ENCODE data around the gene SPHK1. TPM values are rescaled to one million over a fixed set of nuclear protein-coding genes. Genes with fewer than 3 reads are reported as not detected.

The SPHK1 gene
- total RNA-seq, 1 donor from 2014 or later = 15.4 TPM

- Mint-ChIP-seq H3K4me3 (ENCODE audit: unreplicated experiment) (no peak overlapping the region), H3K9me3 (ENCODE audit: unreplicated experiment) (no peaks in the 10 kb centered on the region), H3K27me3 (ENCODE audit: unreplicated experiment) (peaks cover 2% of the 10 kb centered on the region)
Measured at GRCh38 chr17:76407509-76407908, 23.1 kb downstream of the SPHK1 start.

GRCh38 chr17:76408037-76408849, 23.8 kb downstream of the SPHK1 start:
- Mint-ChIP-seq H3K36me3 (ENCODE audit: low read depth, unreplicated experiment) (peaks cover 26% of the 10 kb centered on the region), H3K4me1 (ENCODE audit: unreplicated experiment) (no peaks in the 10 kb centered on the region), H3K27ac (ENCODE audit: unreplicated experiment) (no peak overlapping the region), H3K9me3 (ENCODE audit: unreplicated experiment) (no peaks in the 10 kb centered on the region), H3K4me3 (ENCODE audit: unreplicated experiment) (peak overlapping the region; percentile 59), H3K27me3 (ENCODE audit: unreplicated experiment) (peaks cover 2% of the 10 kb centered on the region)
- DNase-seq (ENCODE audit: low spot score) = peak; percentile 76
- TF ChIP-seq CTCF (IDR thresholded peaks at IDR 0.05; ENCODE audit: unreplicated experiment) = peak; percentile 78

More at GRCh38 chr17:76407509-76407908, 23.1 kb downstream of the SPHK1 start:
- H3K4me1 Mint-ChIP-seq (ENCODE audit: unreplicated experiment) = peaks cover 3% of the 10 kb centered on the region
- H3K27ac Mint-ChIP-seq (ENCODE audit: unreplicated experiment) = no peak overlapping the region
- no peak for TF ChIP-seq CTCF (IDR thresholded peaks at IDR 0.05; ENCODE audit: unreplicated experiment)
- no peak for DNase-seq (ENCODE audit: low spot score)
- H3K36me3 Mint-ChIP-seq (ENCODE audit: low read depth, unreplicated experiment) = peaks cover 28% of the 10 kb centered on the region

- H3K36me3 Mint-ChIP-seq (ENCODE audit: low read depth, unreplicated experiment) = peaks cover 11% of the 10 kb centered on the region
- no peak for DNase-seq (ENCODE audit: low spot score)
- H3K27me3 Mint-ChIP-seq (ENCODE audit: unreplicated experiment) = peaks cover 2% of the 10 kb centered on the region
- TF ChIP-seq CTCF (IDR thresholded peaks at IDR 0.05; ENCODE audit: unreplicated experiment) = no peak
- H3K4me3 Mint-ChIP-seq (ENCODE audit: unreplicated experiment) = no peak overlapping the region
- H3K4me1 Mint-ChIP-seq (ENCODE audit: unreplicated experiment) = peaks cover 6% of the 10 kb centered on the region
- no peaks in the 10 kb centered on the region for H3K9me3 Mint-ChIP-seq (ENCODE audit: unreplicated experiment)
- no peak overlapping the region for H3K27ac Mint-ChIP-seq (ENCODE audit: unreplicated experiment)
Measured at GRCh38 chr17:76410328-76410965, 26.0 kb downstream of the SPHK1 start.

GRCh38 chr17:76411247-76411646, 26.8 kb downstream of the SPHK1 start:
- peaks cover 10% of the 10 kb centered on the region for H3K36me3 Mint-ChIP-seq (ENCODE audit: low read depth, unreplicated experiment)
- H3K27ac Mint-ChIP-seq (ENCODE audit: unreplicated experiment) = no peak overlapping the region
- H3K4me3 Mint-ChIP-seq (ENCODE audit: unreplicated experiment) = no peak overlapping the region
- H3K9me3 Mint-ChIP-seq (ENCODE audit: unreplicated experiment) = no peaks in the 10 kb centered on the region
- peaks cover 6% of the 10 kb centered on the region for H3K4me1 Mint-ChIP-seq (ENCODE audit: unreplicated experiment)
- DNase-seq (ENCODE audit: low spot score) = no peak
- no peak for TF ChIP-seq CTCF (IDR thresholded peaks at IDR 0.05; ENCODE audit: unreplicated experiment)
- peaks cover 2% of the 10 kb centered on the region for H3K27me3 Mint-ChIP-seq (ENCODE audit: unreplicated experiment)

All from endothelial cell (in vitro differentiated cells).